Loucy (cell line): ENCODE data around the gene TCL1B.

Experiments used
- H2AFZ ChIP-seq: fragments of 200-600 bp; sonication (generic); 2 replicates; pipeline ENCODE4 v1.6.0; 2016; ENCODE audit warnings: antibody characterized with exemption, mild to moderate bottlenecking, low read length, moderate library complexity
- H3F3A ChIP-seq: fragments of 200-600 bp; 2 replicates; pipeline ENCODE4 v1.6.0; 2016; ENCODE audit warnings: antibody characterized with exemption, low read depth, mild to moderate bottlenecking
- H3K27me3 ChIP-seq: fragments of 200-600 bp; sonication (generic); 2 replicates; pipeline ENCODE4 v1.6.1; 2014; ENCODE audit warnings: low read length, mild to moderate bottlenecking; ENCODE audit not compliant: insufficient read depth, poor library complexity, severe bottlenecking
- H3K36me3 ChIP-seq: fragments of 200-600 bp; sonication (generic); 2 replicates; pipeline ENCODE4 v1.6.1; 2016; ENCODE audit warnings: low read length; ENCODE audit not compliant: insufficient read depth
- H3K4me1 ChIP-seq: fragments of 200-600 bp; sonication (generic); 2 replicates; pipeline ENCODE4 v1.5.1; 2014; ENCODE audit warnings: low read length, mild to moderate bottlenecking; ENCODE audit not compliant: insufficient read depth, poor library complexity, severe bottlenecking
- H3K4me2 ChIP-seq: fragments of 200-600 bp; sonication (generic); 2 replicates; pipeline ENCODE4 v1.6.0; 2014; ENCODE audit warnings: antibody characterized with exemption, low read length, low read depth, mild to moderate bottlenecking; ENCODE audit not compliant: poor library complexity, severe bottlenecking
- H3K4me3 ChIP-seq: fragments of 200-600 bp; sonication (generic); 2 replicates; pipeline ENCODE4 v1.5.1; 2014; ENCODE audit warnings: low read length, mild to moderate bottlenecking, mixed read lengths; ENCODE audit not compliant: poor library complexity, severe bottlenecking
- H3K79me2 ChIP-seq: fragments of 200-600 bp; sonication (generic); 2 replicates; pipeline ENCODE4 v1.6.1; 2014; ENCODE audit warnings: low read length; ENCODE audit not compliant: insufficient read depth
- H3K9ac ChIP-seq: fragments of 200-600 bp; sonication (generic); 2 replicates; pipeline ENCODE4 v1.6.0; 2014; ENCODE audit warnings: mild to moderate bottlenecking, low read depth, low read length, moderate library complexity; ENCODE audit not compliant: poor library complexity, severe bottlenecking
- H3K9me2 ChIP-seq: fragments of 200-600 bp; sonication (generic); replicated peaks from 2 replicates; pipeline ENCODE4 v1.6.1; 2016; ENCODE audit warnings: low read depth, low read length, mixed read lengths
- H3K9me3 ChIP-seq: fragments of 200-600 bp; sonication (generic); 2 replicates; pipeline ENCODE4 v1.6.1; 2014; ENCODE audit warnings: mild to moderate bottlenecking, antibody characterized with exemption, low read length, low read depth; ENCODE audit not compliant: insufficient read depth
- H4K20me1 ChIP-seq: fragments of 200-600 bp; sonication (generic); 2 replicates; pipeline ENCODE4 v1.6.0; 2014; ENCODE audit warnings: antibody characterized with exemption, low read length, mild to moderate bottlenecking; ENCODE audit not compliant: insufficient read depth, poor library complexity, severe bottlenecking
- CTCF ChIP-seq: fragments of 200-600 bp; sonication (generic); conservative IDR thresholded peaks from 2 replicates; pipeline ENCODE4 v1.5.1; 2014; ENCODE audit warnings: mild to moderate bottlenecking, antibody characterized with exemption, low read length
- EZH2phosphoT487 ChIP-seq: fragments of 200-600 bp; IDR thresholded peaks from 2 replicates; pipeline ENCODE4 v1.6.1; 2018; ENCODE audit warnings: antibody characterized with exemption, mild to moderate bottlenecking, moderate library complexity, borderline replicate concordance

The TCL1B gene

DNA sequence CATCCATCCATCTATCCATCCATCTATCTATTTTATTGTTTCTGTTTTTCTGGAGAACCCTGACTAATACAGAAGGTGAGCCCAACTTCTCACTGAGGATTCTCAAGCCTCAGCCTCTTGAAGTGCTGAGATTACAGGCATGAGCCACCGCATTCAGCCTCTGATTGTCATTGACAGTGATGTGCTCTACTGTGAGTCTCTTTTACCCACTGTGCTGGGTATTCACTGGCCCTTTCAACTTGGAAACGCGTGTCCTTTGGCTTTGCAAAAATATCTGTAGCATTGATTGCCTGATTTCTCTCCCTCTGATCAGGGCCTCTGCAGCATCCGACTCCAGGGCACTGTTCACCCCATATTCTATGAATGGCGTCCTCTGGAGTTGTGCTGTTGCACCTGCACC is 29.6 kb upstream of the TCL1B start:
- no peak overlapping the region for H2AFZ ChIP-seq
- no peak overlapping the region for H3K9ac ChIP-seq
- no peaks in the 10 kb centered on the region for H3K9me3 ChIP-seq
- no peaks in the 10 kb centered on the region for H3K79me2 ChIP-seq
- peaks cover 12% of the 10 kb centered on the region for H3K4me1 ChIP-seq
- H3K4me2 ChIP-seq, result no peak overlapping the region
- no peak overlapping the region for H3K4me3 ChIP-seq
- H4K20me1 ChIP-seq, result no peaks in the 10 kb centered on the region
- H3K27me3 ChIP-seq, result no peaks in the 10 kb centered on the region
- H3K9me2 ChIP-seq, result no peaks in the 10 kb centered on the region
- TF ChIP-seq EZH2phosphoT487 (no peak), CTCF (no peak)
- H3K36me3 ChIP-seq, result no peaks in the 10 kb centered on the region
- H3F3A ChIP-seq, result no peaks in the 10 kb centered on the region

- H3K9me3 ChIP-seq, result no peaks in the 10 kb centered on the region
- no peaks in the 10 kb centered on the region for H4K20me1 ChIP-seq
- no peak overlapping the region for H3K9ac ChIP-seq
- H3K4me3 ChIP-seq, result no peak overlapping the region
- no peaks in the 10 kb centered on the region for H3K27me3 ChIP-seq
- H3F3A ChIP-seq, result no peaks in the 10 kb centered on the region
- H3K4me1 ChIP-seq, result peaks cover 5% of the 10 kb centered on the region
- TF ChIP-seq EZH2phosphoT487, result no peak
- TF ChIP-seq CTCF, result no peak
- H2AFZ ChIP-seq, result no peak overlapping the region
- H3K79me2 ChIP-seq, result no peaks in the 10 kb centered on the region
- H3K9me2 ChIP-seq, result no peaks in the 10 kb centered on the region
- H3K4me2 ChIP-seq, result no peak overlapping the region
- H3K36me3 ChIP-seq, result no peaks in the 10 kb centered on the region
These were observed 28.8 kb upstream of the TCL1B start for GRCh38 chr14:95657454-95657853.

DNA sequence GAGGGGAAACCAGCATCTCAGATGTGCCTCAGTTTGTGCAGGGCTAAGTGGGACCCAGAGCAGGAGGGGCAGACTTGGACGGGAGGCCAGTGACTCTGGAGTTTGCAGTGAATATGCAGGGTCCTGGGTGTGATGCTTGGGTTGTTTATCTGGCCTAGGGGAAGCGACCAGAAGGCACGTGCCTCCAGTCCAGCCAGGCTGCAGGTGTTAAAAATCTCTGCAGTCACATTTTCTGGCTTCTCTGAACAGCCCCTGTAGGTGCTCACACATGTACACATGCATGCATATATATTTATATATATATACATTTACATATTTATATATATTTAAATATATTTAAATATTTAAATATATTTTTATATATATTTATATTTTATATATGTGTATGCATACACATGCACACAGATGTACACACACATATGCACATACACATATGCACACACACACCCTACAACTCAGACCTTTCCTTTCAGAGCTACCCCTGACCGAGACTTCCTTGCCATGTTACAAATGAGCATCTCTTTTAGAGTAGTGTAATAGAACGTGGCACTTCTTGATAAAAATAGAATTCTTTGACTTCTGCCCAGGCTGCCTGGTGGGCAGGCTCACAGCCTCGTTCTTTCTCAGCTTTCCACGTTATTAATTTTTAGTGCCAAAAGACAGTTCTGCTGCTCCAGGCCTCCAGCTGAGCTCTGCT is 26.8 kb upstream of the TCL1B start:
- no peaks in the 10 kb centered on the region for H3K27me3 ChIP-seq
- no peaks in the 10 kb centered on the region for H3K9me3 ChIP-seq
- H3K9ac ChIP-seq, result no peak overlapping the region
- H4K20me1 ChIP-seq, result no peaks in the 10 kb centered on the region
- TF ChIP-seq CTCF (no peak), EZH2phosphoT487 (no peak)
- H3K4me1 ChIP-seq, result peaks cover 7% of the 10 kb centered on the region
- no peaks in the 10 kb centered on the region for H3K79me2 ChIP-seq
- H3K4me2 ChIP-seq, result no peak overlapping the region
- H3K36me3 ChIP-seq, result no peaks in the 10 kb centered on the region
- H3F3A ChIP-seq, result no peaks in the 10 kb centered on the region
- no peak overlapping the region for H2AFZ ChIP-seq
- H3K9me2 ChIP-seq, result no peaks in the 10 kb centered on the region
- no peak overlapping the region for H3K4me3 ChIP-seq
